Measurements from ENCODE around the gene AGAP1. TPM values are rescaled to one million over a fixed set of nuclear protein-coding genes. Genes with fewer than 3 reads are reported as not detected.

The AGAP1 gene
- total RNA-seq, 4 donors from 2014 or later = 5.3 to 30.6 (median 19.2) TPM

- Histone ChIP-seq H3K4me3 (no peak overlapping the region), H3K27me3 (no peaks in the 10 kb centered on the region), H3K4me1 (no peaks in the 10 kb centered on the region), H3K36me3 (no peaks in the 10 kb centered on the region), H3K27ac (no peak overlapping the region), H3K9me3 (no peaks in the 10 kb centered on the region)
- no peak for TF ChIP-seq CTCF (IDR thresholded peaks at IDR 0.05)
- TF ChIP-seq POLR2A (IDR thresholded peaks at IDR 0.05) = no peak
- no peak for DNase-seq
- intact Hi-C loops (cut with DNase I; ENCODE audit: low total_unique reads) = no loop called here
Measured at GRCh38 chr2:235968616-235969324, 474.9 kb downstream of the AGAP1 start.

- DNase-seq = no peak
Measured at GRCh38 chr2:235970204-235971040, 476.6 kb downstream of the AGAP1 start.

GRCh38 chr2:235976516-235976915 lies 482.7 kb downstream of the AGAP1 start:
- no peak for TF ChIP-seq CTCF (IDR thresholded peaks at IDR 0.05)
- no peak for TF ChIP-seq POLR2A (IDR thresholded peaks at IDR 0.05)
- H3K4me3 ChIP-seq = no peak overlapping the region
- no peaks in the 10 kb centered on the region for H3K36me3 ChIP-seq
- H3K9me3 ChIP-seq = no peaks in the 10 kb centered on the region
- no peaks in the 10 kb centered on the region for H3K4me1 ChIP-seq
- no peak for DNase-seq
- intact Hi-C loops (cut with DNase I; ENCODE audit: low total_unique reads) = no loop called here
- no peak overlapping the region for H3K27ac ChIP-seq
- H3K27me3 ChIP-seq = no peaks in the 10 kb centered on the region

More at GRCh38 chr2:235970204-235971040, 476.6 kb downstream of the AGAP1 start:
- H3K27ac ChIP-seq = no peak overlapping the region
- no peak for TF ChIP-seq CTCF (IDR thresholded peaks at IDR 0.05)
- TF ChIP-seq POLR2A (IDR thresholded peaks at IDR 0.05) = no peak
- no peaks in the 10 kb centered on the region for H3K36me3 ChIP-seq
- intact Hi-C loops (cut with DNase I; ENCODE audit: low total_unique reads) = no loop called here
- H3K4me3 ChIP-seq = no peak overlapping the region
- H3K27me3 ChIP-seq = no peaks in the 10 kb centered on the region
- no peaks in the 10 kb centered on the region for H3K4me1 ChIP-seq
- H3K9me3 ChIP-seq = no peaks in the 10 kb centered on the region

- Histone ChIP-seq H3K36me3 (no peaks in the 10 kb centered on the region), H3K4me1 (no peaks in the 10 kb centered on the region), H3K27ac (no peak overlapping the region), H3K4me3 (no peak overlapping the region), H3K9me3 (no peaks in the 10 kb centered on the region), H3K27me3 (no peaks in the 10 kb centered on the region)
- intact Hi-C loops (cut with DNase I; ENCODE audit: low total_unique reads) = no loop called here
- DNase-seq = no peak
- TF ChIP-seq POLR2A (IDR thresholded peaks at IDR 0.05) (no peak), CTCF (IDR thresholded peaks at IDR 0.05) (no peak)
Measured at GRCh38 chr2:235976956-235977355, 483.1 kb downstream of the AGAP1 start.

GRCh38 chr2:235977445-235977844 lies 483.6 kb downstream of the AGAP1 start:
- H3K36me3 ChIP-seq = no peaks in the 10 kb centered on the region
- H3K4me1 ChIP-seq = no peaks in the 10 kb centered on the region
- no peaks in the 10 kb centered on the region for H3K9me3 ChIP-seq
- H3K27ac ChIP-seq = no peak overlapping the region
- H3K4me3 ChIP-seq = no peak overlapping the region
- intact Hi-C loops (cut with DNase I; ENCODE audit: low total_unique reads) = no loop called here
- no peak for DNase-seq
- no peaks in the 10 kb centered on the region for H3K27me3 ChIP-seq
- TF ChIP-seq POLR2A (IDR thresholded peaks at IDR 0.05) = no peak
- no peak for TF ChIP-seq CTCF (IDR thresholded peaks at IDR 0.05)

All from uterus (tissue), 4 donors.